ENCODE measurements around the gene NFIX.

DNA sequence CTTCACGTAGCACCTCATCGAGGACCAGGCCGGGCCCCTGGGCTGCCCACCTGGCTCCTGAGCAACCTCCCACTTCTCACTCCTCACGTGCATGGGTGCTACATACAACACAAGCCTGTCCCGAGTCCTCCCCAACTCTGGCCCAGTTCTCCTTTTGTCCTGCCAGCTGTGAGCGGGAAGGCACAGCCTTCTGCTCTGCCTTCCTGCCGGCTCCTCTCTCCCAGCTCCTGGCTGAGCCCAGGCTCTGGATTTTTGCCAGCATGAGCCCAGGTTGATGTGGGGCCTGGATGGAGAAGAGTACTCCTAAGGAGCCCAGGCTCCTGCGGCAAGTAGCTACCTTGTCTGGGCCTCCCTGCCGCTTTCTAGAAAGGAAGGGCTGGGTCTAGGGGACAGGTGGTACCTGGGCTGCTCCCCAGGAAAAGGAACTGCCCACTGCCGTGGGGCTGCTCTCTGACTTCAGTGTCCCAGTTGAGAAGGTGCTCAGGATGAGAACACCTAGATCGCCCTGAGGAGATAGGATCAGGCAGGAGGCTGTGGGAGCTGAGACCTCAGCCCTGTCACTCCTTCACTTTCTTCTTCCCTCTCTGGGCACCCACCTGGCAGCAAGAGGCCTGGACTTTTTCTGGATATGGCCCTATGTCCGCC, 83.7 kb downstream of the NFIX start:
- TF ChIP-seq, protein P1, sequence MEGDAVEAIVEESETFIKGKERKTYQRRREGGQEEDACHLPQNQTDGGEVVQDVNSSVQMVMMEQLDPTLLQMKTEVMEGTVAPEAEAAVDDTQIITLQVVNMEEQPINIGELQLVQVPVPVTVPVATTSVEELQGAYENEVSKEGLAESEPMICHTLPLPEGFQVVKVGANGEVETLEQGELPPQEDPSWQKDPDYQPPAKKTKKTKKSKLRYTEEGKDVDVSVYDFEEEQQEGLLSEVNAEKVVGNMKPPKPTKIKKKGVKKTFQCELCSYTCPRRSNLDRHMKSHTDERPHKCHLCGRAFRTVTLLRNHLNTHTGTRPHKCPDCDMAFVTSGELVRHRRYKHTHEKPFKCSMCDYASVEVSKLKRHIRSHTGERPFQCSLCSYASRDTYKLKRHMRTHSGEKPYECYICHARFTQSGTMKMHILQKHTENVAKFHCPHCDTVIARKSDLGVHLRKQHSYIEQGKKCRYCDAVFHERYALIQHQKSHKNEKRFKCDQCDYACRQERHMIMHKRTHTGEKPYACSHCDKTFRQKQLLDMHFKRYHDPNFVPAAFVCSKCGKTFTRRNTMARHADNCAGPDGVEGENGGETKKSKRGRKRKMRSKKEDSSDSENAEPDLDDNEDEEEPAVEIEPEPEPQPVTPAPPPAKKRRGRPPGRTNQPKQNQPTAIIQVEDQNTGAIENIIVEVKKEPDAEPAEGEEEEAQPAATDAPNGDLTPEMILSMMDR (IDR thresholded peaks at IDR 0.05; ENCODE audit: extremely low read depth in 1 of 2, insufficient read depth in 1 of 2, low read depth in 1 of 2, low read length in 2 of 2), result no peak
- TF ChIP-seq, protein P2, sequence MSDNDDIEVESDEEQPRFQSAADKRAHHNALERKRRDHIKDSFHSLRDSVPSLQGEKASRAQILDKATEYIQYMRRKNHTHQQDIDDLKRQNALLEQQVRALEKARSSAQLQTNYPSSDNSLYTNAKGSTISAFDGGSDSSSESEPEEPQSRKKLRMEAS (IDR thresholded peaks at IDR 0.05; ENCODE audit: insufficient read depth, insufficient read length), result no peak
- TF ChIP-seq FOS (IDR thresholded peaks at IDR 0.05; ENCODE audit: borderline replicate concordance, insufficient read depth, low read length) (no peak), EZH2 (IDR thresholded peaks at IDR 0.05; ENCODE audit: borderline replicate concordance, low read depth, low read length, severe bottlenecking) (no peak), POLR2A (IDR thresholded peaks at IDR 0.05; ENCODE audit: low read depth, low read length) (no peak), GATA2 (IDR thresholded peaks at IDR 0.05; ENCODE audit: insufficient read depth, insufficient read length, low read depth, low read length) (no peak), JUN (IDR thresholded peaks at IDR 0.05; ENCODE audit: borderline replicate concordance, insufficient read depth, insufficient read length, low read depth) (no peak), POLR2AphosphoS5 (IDR thresholded peaks at IDR 0.05; ENCODE audit: insufficient read depth, low read depth, low read length) (no peak), MYC (IDR thresholded peaks at IDR 0.05; ENCODE audit: low read depth, low read length) (no peak)

Data from endothelial cell of umbilical vein (primary cell).